Measurements from ENCODE around the gene SIMC1.

The SIMC1 gene

GRCh38 chr5:176320577-176320976 lies 82.4 kb downstream of the SIMC1 start:
- TF ChIP-seq PAX5 (IDR thresholded peaks at IDR 0.05; ENCODE audit: insufficient read depth, low read length, severe bottlenecking) = no peak
- no peak for TF ChIP-seq POLR2A (IDR thresholded peaks at IDR 0.05; ENCODE audit: low read depth, low read length)
- no peak for TF ChIP-seq SPI1 (IDR thresholded peaks at IDR 0.05; ENCODE audit: low read depth, low read length)
- no peak for TF ChIP-seq POU2F2 (IDR thresholded peaks at IDR 0.05; ENCODE audit: low read depth, low read length)
- TF ChIP-seq TAF1 (IDR thresholded peaks at IDR 0.05; ENCODE audit: low read depth, low read length) = no peak
- TF ChIP-seq POLR2AphosphoS5 (IDR thresholded peaks at IDR 0.05; ENCODE audit: low read depth, low read length) = no peak
- DNase-seq (ENCODE audit: insufficient read length, low spot score) (no peak), FAIRE-seq (no peak)

- FAIRE-seq (no peak), DNase-seq (ENCODE audit: insufficient read length, low spot score) (no peak)
- TF ChIP-seq SPI1 (IDR thresholded peaks at IDR 0.05; ENCODE audit: low read depth, low read length) (no peak), PAX5 (IDR thresholded peaks at IDR 0.05; ENCODE audit: insufficient read depth, low read length, severe bottlenecking) (no peak), POLR2AphosphoS5 (IDR thresholded peaks at IDR 0.05; ENCODE audit: low read depth, low read length) (no peak), TAF1 (IDR thresholded peaks at IDR 0.05; ENCODE audit: low read depth, low read length) (no peak), POU2F2 (IDR thresholded peaks at IDR 0.05; ENCODE audit: low read depth, low read length) (no peak), POLR2A (IDR thresholded peaks at IDR 0.05; ENCODE audit: low read depth, low read length) (no peak)
Observed at GRCh38 chr5:176334031-176334770, 96.0 kb downstream of the SIMC1 start.

- FAIRE-seq = no peak
Observed at GRCh38 chr5:176337913-176338312, 99.7 kb downstream of the SIMC1 start.

GRCh38 chr5:176339304-176339703 lies 101.1 kb downstream of the SIMC1 start:
- DNase-seq (ENCODE audit: insufficient read length, low spot score) (no peak), FAIRE-seq (no peak)
- TF ChIP-seq SPI1 (IDR thresholded peaks at IDR 0.05; ENCODE audit: low read depth, low read length) (no peak), PAX5 (IDR thresholded peaks at IDR 0.05; ENCODE audit: insufficient read depth, low read length, severe bottlenecking) (no peak), TAF1 (IDR thresholded peaks at IDR 0.05; ENCODE audit: low read depth, low read length) (no peak), POLR2A (IDR thresholded peaks at IDR 0.05; ENCODE audit: low read depth, low read length) (no peak), POLR2AphosphoS5 (IDR thresholded peaks at IDR 0.05; ENCODE audit: low read depth, low read length) (no peak), POU2F2 (IDR thresholded peaks at IDR 0.05; ENCODE audit: low read depth, low read length) (no peak)

More at GRCh38 chr5:176337913-176338312, 99.7 kb downstream of the SIMC1 start:
- TF ChIP-seq POLR2AphosphoS5 (IDR thresholded peaks at IDR 0.05; ENCODE audit: low read depth, low read length) (no peak), POLR2A (IDR thresholded peaks at IDR 0.05; ENCODE audit: low read depth, low read length) (no peak), SPI1 (IDR thresholded peaks at IDR 0.05; ENCODE audit: low read depth, low read length) (no peak), POU2F2 (IDR thresholded peaks at IDR 0.05; ENCODE audit: low read depth, low read length) (no peak)
- DNase-seq (ENCODE audit: insufficient read length, low spot score) = no peak

- FAIRE-seq (no peak), DNase-seq (ENCODE audit: insufficient read length, low spot score) (no peak)
- TF ChIP-seq SPI1 (IDR thresholded peaks at IDR 0.05; ENCODE audit: low read depth, low read length) (no peak), POU2F2 (IDR thresholded peaks at IDR 0.05; ENCODE audit: low read depth, low read length) (no peak), POLR2AphosphoS5 (IDR thresholded peaks at IDR 0.05; ENCODE audit: low read depth, low read length) (no peak), POLR2A (IDR thresholded peaks at IDR 0.05; ENCODE audit: low read depth, low read length) (no peak), TAF1 (IDR thresholded peaks at IDR 0.05; ENCODE audit: low read depth, low read length) (no peak), PAX5 (IDR thresholded peaks at IDR 0.05; ENCODE audit: insufficient read depth, low read length, severe bottlenecking) (no peak)
Observed at GRCh38 chr5:176341325-176342157, 103.3 kb downstream of the SIMC1 start.

GRCh38 chr5:176342158-176342483 lies 103.9 kb downstream of the SIMC1 start:
- DNase-seq (ENCODE audit: insufficient read length, low spot score) = no peak
- TF ChIP-seq POLR2A (IDR thresholded peaks at IDR 0.05; ENCODE audit: low read depth, low read length) = no peak
- TF ChIP-seq PAX5 (IDR thresholded peaks at IDR 0.05; ENCODE audit: insufficient read depth, low read length, severe bottlenecking) = no peak
- no peak for TF ChIP-seq POLR2AphosphoS5 (IDR thresholded peaks at IDR 0.05; ENCODE audit: low read depth, low read length)
- no peak for TF ChIP-seq TAF1 (IDR thresholded peaks at IDR 0.05; ENCODE audit: low read depth, low read length)
- no peak for TF ChIP-seq SPI1 (IDR thresholded peaks at IDR 0.05; ENCODE audit: low read depth, low read length)
- FAIRE-seq = no peak

GRCh38 chr5:176342766-176343458 lies 104.7 kb downstream of the SIMC1 start:
- no peak for FAIRE-seq
- no peak for TF ChIP-seq POU2F2 (IDR thresholded peaks at IDR 0.05; ENCODE audit: low read depth, low read length)
- no peak for TF ChIP-seq SPI1 (IDR thresholded peaks at IDR 0.05; ENCODE audit: low read depth, low read length)
- TF ChIP-seq POLR2A (IDR thresholded peaks at IDR 0.05; ENCODE audit: low read depth, low read length) = no peak
- TF ChIP-seq PAX5 (IDR thresholded peaks at IDR 0.05; ENCODE audit: insufficient read depth, low read length, severe bottlenecking) = no peak
- no peak for TF ChIP-seq TAF1 (IDR thresholded peaks at IDR 0.05; ENCODE audit: low read depth, low read length)
- no peak for TF ChIP-seq POLR2AphosphoS5 (IDR thresholded peaks at IDR 0.05; ENCODE audit: low read depth, low read length)

GRCh38 chr5:176350416-176350815 lies 112.2 kb downstream of the SIMC1 start:
- FAIRE-seq (no peak), DNase-seq (ENCODE audit: insufficient read length, low spot score) (no peak)
- TF ChIP-seq POLR2A (IDR thresholded peaks at IDR 0.05; ENCODE audit: low read depth, low read length) (no peak), POLR2AphosphoS5 (IDR thresholded peaks at IDR 0.05; ENCODE audit: low read depth, low read length) (no peak), POU2F2 (IDR thresholded peaks at IDR 0.05; ENCODE audit: low read depth, low read length) (no peak), SPI1 (IDR thresholded peaks at IDR 0.05; ENCODE audit: low read depth, low read length) (no peak), PAX5 (IDR thresholded peaks at IDR 0.05; ENCODE audit: insufficient read depth, low read length, severe bottlenecking) (no peak)

More at GRCh38 chr5:176342766-176343458, 104.7 kb downstream of the SIMC1 start:
- DNase-seq (ENCODE audit: insufficient read length, low spot score) = no peak
